Measurements from ENCODE around the gene CCL14. TPM values are rescaled to one million over a fixed set of nuclear protein-coding genes. Genes with fewer than 3 reads are reported as not detected.

CCL14 gene
- total RNA-seq, 4 donors from 2014 or later, result 4.2 to 19.5 (median 6.8) TPM

GRCh38 chr17:35988164-35988563 lies 1.6 kb upstream of the CCL14 start:
- H3K4me1 ChIP-seq, result no peaks in the 10 kb centered on the region
- no peak for DNase-seq
- intact Hi-C loops (cut with DNase I; ENCODE audit: low total_unique reads) (loop anchor here (10.0 kb wide), 1 partner anchor 157 kb away; no protein-coding TSS in a partner anchor), in situ Hi-C loops (cut with MboI; ENCODE audit: low pct_ligation_motif_present in 1 of 4, low pct_unique_long_range_greater_than_20kb in 1 of 4, low sequenced_read_pairs in 3 of 4) (no loop called here)
- TF ChIP-seq POLR2AphosphoS5 (IDR thresholded peaks at IDR 0.05) (no peak), POLR2A (IDR thresholded peaks at IDR 0.05) (no peak), EP300 (IDR thresholded peaks at IDR 0.05; ENCODE audit: low read depth) (no peak), CTCF (IDR thresholded peaks at IDR 0.05) (no peak)
- no peaks in the 10 kb centered on the region for H3K27me3 ChIP-seq
- H3K36me3 ChIP-seq, result peaks cover 0 to 9% (median 0%) of the 10 kb centered on the region in 4 donors
- peak overlapping the region in 2 of 4 donors; percentile 3 to 37 for H3K27ac ChIP-seq
- no peak overlapping the region for H3K4me3 ChIP-seq
- H3K9me3 ChIP-seq, result no peaks in the 10 kb centered on the region

- H3K9me3 ChIP-seq, result no peaks in the 10 kb centered on the region
- no peak overlapping the region for H3K27ac ChIP-seq
- intact Hi-C loops (cut with DNase I; ENCODE audit: low total_unique reads), result loop anchor here (5.0 to 10.0 kb wide), 2 partner anchors 161 to 233 kb away; no protein-coding TSS in a partner anchor
- no peaks in the 10 kb centered on the region for H3K27me3 ChIP-seq
- no peaks in the 10 kb centered on the region for H3K36me3 ChIP-seq
- 92% methylated on average over 6 of the region's 6 CpGs; no CpG with 5 or more reads in 1 of the 2 donors for WGBS, 2 donors (ENCODE audit: low coverage in 1 of 2)
- in situ Hi-C loops (cut with MboI; ENCODE audit: low pct_ligation_motif_present in 1 of 4, low pct_unique_long_range_greater_than_20kb in 1 of 4, low sequenced_read_pairs in 3 of 4), result no loop called here
- H3K4me3 ChIP-seq, result no peak overlapping the region
- TF ChIP-seq EP300 (IDR thresholded peaks at IDR 0.05; ENCODE audit: low read depth) (no peak), CTCF (IDR thresholded peaks at IDR 0.05) (no peak), POLR2AphosphoS5 (IDR thresholded peaks at IDR 0.05) (no peak)
- DNase-seq, result no peak
- H3K4me1 ChIP-seq, result peaks cover 0 to 4% (median 0%) of the 10 kb centered on the region in 4 donors
Measured at GRCh38 chr17:35984140-35984539, 2.4 kb downstream of the CCL14 start.

GRCh38 chr17:35982409-35983191 lies 3.9 kb downstream of the CCL14 start:
- Histone ChIP-seq H3K9me3 (no peaks in the 10 kb centered on the region), H3K4me3 (no peak overlapping the region), H3K4me1 (peaks cover 0 to 4% (median 0%) of the 10 kb centered on the region in 4 donors), H3K36me3 (no peaks in the 10 kb centered on the region), H3K27me3 (no peaks in the 10 kb centered on the region), H3K27ac (no peak overlapping the region)
- intact Hi-C loops (cut with DNase I; ENCODE audit: low total_unique reads) (loop anchor here (5.0 to 10.0 kb wide), 2 partner anchors 162 to 235 kb away; no protein-coding TSS in a partner anchor), in situ Hi-C loops (cut with MboI; ENCODE audit: low pct_ligation_motif_present in 1 of 4, low pct_unique_long_range_greater_than_20kb in 1 of 4, low sequenced_read_pairs in 3 of 4) (no loop called here)
- TF ChIP-seq CTCF (IDR thresholded peaks at IDR 0.05), result no peak
- TF ChIP-seq POLR2A (IDR thresholded peaks at IDR 0.05), result no peak
- TF ChIP-seq EP300 (IDR thresholded peaks at IDR 0.05; ENCODE audit: low read depth), result no peak
- TF ChIP-seq POLR2AphosphoS5 (IDR thresholded peaks at IDR 0.05), result no peak
- 75 to 84% methylated on average over 1 to 3 of the region's 3 CpGs for WGBS, 2 donors (ENCODE audit: low coverage in 1 of 2)
- DNase-seq, result no peak

- H3K27ac ChIP-seq, result no peak overlapping the region
- no peak overlapping the region for H3K4me3 ChIP-seq
- TF ChIP-seq EP300 (IDR thresholded peaks at IDR 0.05; ENCODE audit: low read depth) (no peak), CTCF (IDR thresholded peaks at IDR 0.05) (peak in 3 of 5 experiments; percentile 6 to 23 (median 16)), POLR2A (IDR thresholded peaks at IDR 0.05) (no peak), POLR2AphosphoS5 (IDR thresholded peaks at IDR 0.05) (no peak)
- peak; percentile 28 for DNase-seq
- intact Hi-C loops (cut with DNase I; ENCODE audit: low total_unique reads) (loop anchor here (5.0 to 10.0 kb wide), 2 partner anchors 163 to 235 kb away; no protein-coding TSS in a partner anchor), in situ Hi-C loops (cut with MboI; ENCODE audit: low pct_ligation_motif_present in 1 of 4, low pct_unique_long_range_greater_than_20kb in 1 of 4, low sequenced_read_pairs in 3 of 4) (no loop called here)
- no peaks in the 10 kb centered on the region for H3K36me3 ChIP-seq
- WGBS, 2 donors (ENCODE audit: low coverage in 1 of 2), result 41 to 55% methylated on average over 4 of the region's 4 CpGs
- peaks cover 0 to 4% (median 0%) of the 10 kb centered on the region in 4 donors for H3K4me1 ChIP-seq
- no peaks in the 10 kb centered on the region for H3K9me3 ChIP-seq
- H3K27me3 ChIP-seq, result no peaks in the 10 kb centered on the region
Measured at GRCh38 chr17:35981908-35982330, 4.6 kb downstream of the CCL14 start.
